A549 (cell line): Measurements from ENCODE around the gene ANKRD12.

Experiments used
- BHLHE40 ChIP-seq: IDR thresholded peaks from 2 replicates; pipeline ENCODE4 v1.6.1; 2012; ENCODE audit warnings: low read depth, low read length, inconsistent platforms
- CHD2 ChIP-seq: fragments of 150-350 bp; IDR thresholded peaks from 2 replicates; pipeline ENCODE4 v1.6.1; 2014; ENCODE audit warnings: low read length; ENCODE audit not compliant: partially characterized antibody
- CHD4 ChIP-seq: fragments of 200-600 bp; sonication (generic); IDR thresholded peaks from 2 replicates; pipeline ENCODE4 v1.6.1; 2016; ENCODE audit warnings: antibody characterized with exemption, mild to moderate bottlenecking, borderline replicate concordance
- GATA3 ChIP-seq: IDR thresholded peaks from 2 replicates; pipeline ENCODE4 v1.6.1; 2012; ENCODE audit warnings: borderline replicate concordance
- HOXA7 ChIP-seq: fragments of 250-450 bp; sonication (Bioruptor Pico); IDR thresholded peaks from 2 replicates; pipeline ENCODE4 v1.5.0; 2020; ENCODE audit warnings: mild to moderate bottlenecking, moderate library complexity
- JUN ChIP-seq, 2 experiments: fragments of >200 bp; sonication (Bioruptor Twin); formaldehyde crosslinking; IDR thresholded peaks; 2 replicates in 1 of 2; 3 replicates in 1 of 2; pipeline ENCODE4 v1.6.1; 2016 to 2017
- POLR2A ChIP-seq: IDR thresholded peaks from 2 replicates; pipeline ENCODE4 v1.6.1; 2012; ENCODE audit warnings: mild to moderate bottlenecking, low read length
- TF ChIP-seq, protein P1 (sequence below): IDR thresholded peaks from 2 replicates; pipeline ENCODE4 v1.6.1; 2012
- TF ChIP-seq, protein P2 (sequence below): fragments of >200 bp; sonication (Bioruptor Twin); formaldehyde crosslinking; IDR thresholded peaks from 3 replicates; pipeline ENCODE4 v1.5.1; 2016

DNA sequence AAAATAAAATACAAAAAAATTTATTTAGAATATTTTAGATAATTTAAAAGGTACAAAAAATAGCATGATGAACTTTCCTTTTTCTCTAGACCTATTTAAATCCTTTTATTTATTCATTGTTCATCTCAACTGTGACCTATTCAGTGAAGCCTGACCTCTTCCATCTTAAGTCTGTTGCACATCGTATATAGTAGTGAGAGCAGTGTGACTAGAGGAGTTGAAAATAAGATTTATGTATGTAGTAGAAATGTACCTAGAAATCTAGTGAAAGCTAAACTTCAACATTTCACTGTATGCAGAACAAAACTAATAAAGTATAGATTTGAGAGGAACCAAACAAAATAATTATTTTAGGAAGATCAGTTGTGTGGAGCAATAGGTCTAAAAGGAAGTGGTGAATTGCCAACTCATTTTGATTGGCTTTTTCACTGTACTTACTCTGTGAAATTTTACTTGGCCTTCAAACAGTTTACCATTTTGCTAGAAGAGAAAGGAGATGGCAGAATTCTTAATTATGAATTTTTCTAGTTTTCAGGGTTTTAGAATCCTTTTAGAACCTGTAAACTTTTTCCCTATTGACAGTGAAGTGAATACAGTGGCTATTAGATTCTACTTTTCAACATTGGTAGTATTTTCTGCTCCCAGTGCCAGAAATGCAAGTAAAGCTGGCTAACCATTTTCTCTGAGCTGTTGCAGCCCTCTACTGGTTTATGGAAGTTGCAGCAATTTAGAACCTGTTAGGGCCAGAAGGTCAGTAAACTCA lies 11.0 kb downstream of the ANKRD12 start:
- TF ChIP-seq, protein P1, sequence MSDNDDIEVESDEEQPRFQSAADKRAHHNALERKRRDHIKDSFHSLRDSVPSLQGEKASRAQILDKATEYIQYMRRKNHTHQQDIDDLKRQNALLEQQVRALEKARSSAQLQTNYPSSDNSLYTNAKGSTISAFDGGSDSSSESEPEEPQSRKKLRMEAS: no peak
- TF ChIP-seq POLR2A: no peak
- TF ChIP-seq CHD4: no peak
- TF ChIP-seq BHLHE40: no peak
- TF ChIP-seq CHD2: no peak
- TF ChIP-seq GATA3: no peak
- TF ChIP-seq, protein P2, sequence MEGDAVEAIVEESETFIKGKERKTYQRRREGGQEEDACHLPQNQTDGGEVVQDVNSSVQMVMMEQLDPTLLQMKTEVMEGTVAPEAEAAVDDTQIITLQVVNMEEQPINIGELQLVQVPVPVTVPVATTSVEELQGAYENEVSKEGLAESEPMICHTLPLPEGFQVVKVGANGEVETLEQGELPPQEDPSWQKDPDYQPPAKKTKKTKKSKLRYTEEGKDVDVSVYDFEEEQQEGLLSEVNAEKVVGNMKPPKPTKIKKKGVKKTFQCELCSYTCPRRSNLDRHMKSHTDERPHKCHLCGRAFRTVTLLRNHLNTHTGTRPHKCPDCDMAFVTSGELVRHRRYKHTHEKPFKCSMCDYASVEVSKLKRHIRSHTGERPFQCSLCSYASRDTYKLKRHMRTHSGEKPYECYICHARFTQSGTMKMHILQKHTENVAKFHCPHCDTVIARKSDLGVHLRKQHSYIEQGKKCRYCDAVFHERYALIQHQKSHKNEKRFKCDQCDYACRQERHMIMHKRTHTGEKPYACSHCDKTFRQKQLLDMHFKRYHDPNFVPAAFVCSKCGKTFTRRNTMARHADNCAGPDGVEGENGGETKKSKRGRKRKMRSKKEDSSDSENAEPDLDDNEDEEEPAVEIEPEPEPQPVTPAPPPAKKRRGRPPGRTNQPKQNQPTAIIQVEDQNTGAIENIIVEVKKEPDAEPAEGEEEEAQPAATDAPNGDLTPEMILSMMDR: peak; percentile 71
- TF ChIP-seq HOXA7 (CRISPR knock-in tag): no peak
- TF ChIP-seq JUN (IDR thresholded peaks at IDR 0.05): no peak
